Endothelial cell (in vitro differentiated cells): Measurements from ENCODE around the gene ZCCHC18. TPM values are rescaled to one million over a fixed set of nuclear protein-coding genes. Genes with fewer than 3 reads are reported as not detected.
"Not testable (repeated sequence)": the region's sequence is repeated elsewhere in the genome, so short reads cannot be mapped to it uniquely, and the experiment has no call there.

Source experiments
- DNase-seq: peaks from one replicate; pipeline ENCODE4 v3.0.0; 2021; ENCODE audit warnings: low spot score
- H3K27ac Mint-ChIP-seq: one replicate; pipeline ENCODE4 v1.8.0; 2021; ENCODE audit warnings: mixed read lengths, inconsistent platforms; ENCODE audit not compliant: unreplicated experiment
- H3K27me3 Mint-ChIP-seq: one replicate; pipeline ENCODE4 v1.8.0; 2021; ENCODE audit warnings: mild to moderate bottlenecking, moderate library complexity, mixed read lengths, inconsistent platforms; ENCODE audit not compliant: unreplicated experiment
- H3K36me3 Mint-ChIP-seq: one replicate; pipeline ENCODE4 v1.8.0; 2021; ENCODE audit warnings: mild to moderate bottlenecking, low read depth, mixed read lengths, inconsistent platforms; ENCODE audit not compliant: unreplicated experiment
- H3K4me1 Mint-ChIP-seq: one replicate; pipeline ENCODE4 v1.8.0; 2021; ENCODE audit warnings: mild to moderate bottlenecking, mixed read lengths, inconsistent platforms; ENCODE audit not compliant: unreplicated experiment
- H3K4me3 Mint-ChIP-seq: one replicate; pipeline ENCODE4 v1.8.0; 2021; ENCODE audit warnings: mild to moderate bottlenecking, mixed read lengths, inconsistent platforms; ENCODE audit not compliant: unreplicated experiment
- H3K9me3 Mint-ChIP-seq: one replicate; pipeline ENCODE4 v1.8.0; 2021; ENCODE audit warnings: mixed read lengths, inconsistent platforms; ENCODE audit not compliant: unreplicated experiment
- CTCF ChIP-seq: fragments of 200-600 bp; sonication (generic); IDR thresholded peaks from one replicate; pipeline ENCODE4 v1.5.0; 2021; ENCODE audit warnings: antibody characterized with exemption; ENCODE audit not compliant: unreplicated experiment
- total RNA-seq: library from RNA; stranded (reverse); fragmentation: NEBNext Ultra II Directional; extraction: Animal tissue kit (Norgen Biotek cat#: 25700); gene quantifications from one replicate; pipeline ENCODE4 v1.2.1, GENCODE V29; 2021; ENCODE audit not compliant: unreplicated experiment

ZCCHC18 gene
- total RNA-seq, 1 donor from 2014 or later = 3.6 TPM

GRCh38 chrX:104105330-104106262 lies 6.7 kb upstream of the ZCCHC18 start:
- Mint-ChIP-seq H3K36me3 (no peaks in the 10 kb centered on the region), H3K4me3 (no peak overlapping the region), H3K9me3 (no peaks in the 10 kb centered on the region), H3K27ac (no peak overlapping the region), H3K4me1 (peaks cover 5% of the 10 kb centered on the region), H3K27me3 (peaks cover 2% of the 10 kb centered on the region)
- DNase-seq = no peak
- no peak for TF ChIP-seq CTCF

- no peak overlapping the region for H3K27ac Mint-ChIP-seq
- no peak overlapping the region for H3K4me3 Mint-ChIP-seq
- no peaks in the 10 kb centered on the region for H3K36me3 Mint-ChIP-seq
- H3K9me3 Mint-ChIP-seq = no peaks in the 10 kb centered on the region
- peaks cover 5% of the 10 kb centered on the region for H3K4me1 Mint-ChIP-seq
- no peak for DNase-seq
- no peak for TF ChIP-seq CTCF
- H3K27me3 Mint-ChIP-seq = peaks cover 2% of the 10 kb centered on the region
Observed at GRCh38 chrX:104108955-104109354, 3.4 kb upstream of the ZCCHC18 start.

- H3K4me3 Mint-ChIP-seq, DNase-seq, H3K9me3 Mint-ChIP-seq, H3K27ac Mint-ChIP-seq, H3K36me3 Mint-ChIP-seq, H3K4me1 Mint-ChIP-seq, H3K27me3 Mint-ChIP-seq: not testable (repeated sequence)
Observed at GRCh38 chrX:104110491-104111240, 1.7 kb upstream of the ZCCHC18 start.

- peaks cover 2% of the 10 kb centered on the region for H3K27me3 Mint-ChIP-seq
- no peaks in the 10 kb centered on the region for H3K9me3 Mint-ChIP-seq
- peak overlapping the region; percentile 91 for H3K4me3 Mint-ChIP-seq
- peak overlapping the region; percentile 57 for H3K27ac Mint-ChIP-seq
- no peak for TF ChIP-seq CTCF
- DNase-seq = peak; percentile 50
- no peaks in the 10 kb centered on the region for H3K36me3 Mint-ChIP-seq
- H3K4me1 Mint-ChIP-seq = peaks cover 5% of the 10 kb centered on the region
Observed at GRCh38 chrX:104113222-104113965, 1.1 kb downstream of the ZCCHC18 start.

- Mint-ChIP-seq H3K27ac (no peak overlapping the region), H3K9me3 (no peaks in the 10 kb centered on the region), H3K27me3 (peaks cover 2% of the 10 kb centered on the region), H3K4me3 (no peak overlapping the region), H3K36me3 (no peaks in the 10 kb centered on the region), H3K4me1 (peaks cover 1% of the 10 kb centered on the region)
- no peak for TF ChIP-seq CTCF
- DNase-seq = no peak
Observed at GRCh38 chrX:104117759-104118158, 5.4 kb downstream of the ZCCHC18 start.
